Stimulated activated CD4-positive, alpha-beta T cell treated with anti-CD3 and anti-CD28 coated beads, TNF-alpha, amount 100 ng/mL, for 4 hours (primary cell): Measurements from ENCODE around the gene VWF.
"Not testable (repeated sequence)": the region's sequence is repeated elsewhere in the genome, so short reads cannot be mapped to it uniquely, and the experiment has no call there.

Experiments used
- DNase-seq, 3 experiments: peaks; one replicate each; pipeline ENCODE4 v3.0.0-alpha.2; 2020; ENCODE audit warnings: low read depth in 3 of 3

Gene VWF

GRCh38 chr12:6124411-6125309 lies at the start of gene VWF:
Gene VWF (minus strand): TSS chr12:6124670. CDS start chr12:6123196, 1,474 bp downstream.
- no peak for DNase-seq

DNA sequence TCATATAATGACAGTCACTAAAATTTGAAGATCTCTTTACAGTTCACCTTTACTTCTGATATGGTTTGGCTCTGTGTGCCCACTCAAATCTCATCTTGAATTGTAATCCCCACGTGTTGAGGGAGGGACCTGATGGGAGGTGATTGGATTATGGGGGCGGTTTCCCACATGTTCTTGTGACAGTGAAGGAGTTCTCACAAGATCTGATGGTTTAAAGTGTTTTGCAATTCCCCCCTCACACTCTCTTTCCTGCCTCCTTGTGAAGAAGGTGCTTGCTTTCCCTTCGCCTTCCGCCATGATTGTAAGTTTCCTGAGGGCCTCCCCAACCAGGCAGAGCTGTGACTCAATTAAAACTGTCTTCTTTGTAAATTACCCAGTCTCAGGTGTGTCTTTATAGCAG lies 48.4 kb upstream of the VWF start:
- no peak for DNase-seq

- DNase-seq: no peak
Measured at GRCh38 chr12:6172086-6172485, 47.6 kb upstream of the VWF start.

GRCh38 chr12:6171409-6172015 lies 47.0 kb upstream of the VWF start:
- DNase-seq: no peak

GRCh38 chr12:6167327-6168280 lies 43.1 kb upstream of the VWF start:
- peak; percentile 23 to 34 (median 32) for DNase-seq

- no peak for DNase-seq
Measured at GRCh38 chr12:6166808-6167207, 42.3 kb upstream of the VWF start.

- no peak for DNase-seq
Measured at GRCh38 chr12:6165395-6165794, 40.9 kb upstream of the VWF start.

GRCh38 chr12:6163416-6164060 lies 39.1 kb upstream of the VWF start:
- DNase-seq: no peak

DNA sequence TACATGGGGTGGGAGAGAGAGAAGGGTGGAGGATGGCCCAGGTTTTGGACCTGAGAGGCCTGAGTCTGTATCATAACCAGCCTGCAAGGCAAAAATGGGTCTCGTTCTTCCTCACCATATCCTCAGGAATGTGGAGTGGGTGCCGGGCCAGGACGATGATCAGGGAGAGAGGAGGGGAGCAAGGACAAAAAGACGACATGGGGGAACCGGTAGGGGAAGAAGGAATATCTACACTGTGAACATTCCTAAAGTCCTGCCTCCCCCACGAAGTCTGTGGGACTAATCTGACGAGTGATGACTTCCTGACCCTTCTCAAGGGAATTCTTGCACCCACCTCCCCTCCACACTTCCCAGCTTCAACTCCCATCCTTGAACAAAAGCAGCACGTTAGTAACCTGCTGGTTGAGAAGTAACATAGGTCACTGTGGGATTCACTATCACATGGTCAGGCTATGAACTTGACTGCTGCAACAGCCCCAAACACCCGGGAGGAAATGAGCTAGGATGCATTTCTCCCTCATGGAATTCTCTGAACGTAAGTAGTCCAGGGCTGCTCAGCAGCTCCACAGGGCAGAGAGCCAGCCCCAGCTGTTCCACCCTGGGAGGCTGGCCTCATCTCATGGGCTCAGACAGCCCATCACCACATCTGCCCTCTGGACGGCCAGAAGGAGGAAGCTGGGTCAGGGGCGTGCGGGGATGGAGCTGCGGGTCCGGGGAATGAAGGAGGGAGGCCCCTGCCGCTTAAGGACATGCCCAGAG lies 36.8 kb upstream of the VWF start:
- no peak for DNase-seq

GRCh38 chr12:6160049-6160649 lies 35.7 kb upstream of the VWF start:
- DNase-seq: not testable (repeated sequence)

GRCh38 chr12:6159166-6160011 lies 34.9 kb upstream of the VWF start:
- not testable (repeated sequence) for DNase-seq

DNA sequence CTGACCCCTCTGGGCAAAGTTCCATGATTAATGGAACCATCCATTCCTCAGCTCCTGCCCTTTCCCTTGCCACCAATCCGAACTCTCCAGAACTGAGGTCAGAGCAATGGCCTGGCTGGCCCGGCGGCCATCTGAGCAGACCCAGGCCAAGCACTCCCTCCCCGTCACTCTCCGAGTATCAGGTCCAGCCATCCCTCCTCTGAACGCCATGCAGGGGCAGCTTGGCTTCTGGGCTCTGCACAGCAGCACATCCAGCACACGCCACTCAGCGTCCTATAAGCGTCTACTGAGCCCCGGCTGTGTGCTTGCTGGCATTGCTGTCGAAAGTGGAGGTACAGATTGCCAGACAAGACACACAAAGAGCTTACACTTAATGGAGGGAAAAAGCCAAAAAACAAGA lies 34.3 kb upstream of the VWF start:
- no peak for DNase-seq

DNA sequence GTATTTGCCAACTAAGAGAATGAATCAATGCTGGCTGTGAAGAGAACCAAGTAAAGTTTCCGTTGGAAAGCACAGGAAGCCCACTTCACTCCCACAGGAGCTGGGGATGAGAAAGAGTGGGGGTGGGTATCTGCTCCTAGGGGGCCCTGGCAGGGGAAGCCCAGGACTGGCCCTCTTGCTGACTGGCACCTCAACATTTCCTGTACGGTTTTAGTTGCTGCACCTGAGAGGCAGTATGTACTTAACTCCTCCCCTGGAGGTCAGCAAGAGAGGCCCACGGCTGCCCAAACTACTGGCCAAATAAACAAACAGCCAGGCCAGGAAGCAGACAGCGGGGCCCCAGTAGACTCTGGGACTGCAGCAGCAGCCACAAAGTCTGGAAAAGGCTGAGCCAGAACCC lies 33.8 kb upstream of the VWF start:
- DNase-seq: no peak

- DNase-seq: no peak
Measured at GRCh38 chr12:6157482-6157881, 33.0 kb upstream of the VWF start.

DNA sequence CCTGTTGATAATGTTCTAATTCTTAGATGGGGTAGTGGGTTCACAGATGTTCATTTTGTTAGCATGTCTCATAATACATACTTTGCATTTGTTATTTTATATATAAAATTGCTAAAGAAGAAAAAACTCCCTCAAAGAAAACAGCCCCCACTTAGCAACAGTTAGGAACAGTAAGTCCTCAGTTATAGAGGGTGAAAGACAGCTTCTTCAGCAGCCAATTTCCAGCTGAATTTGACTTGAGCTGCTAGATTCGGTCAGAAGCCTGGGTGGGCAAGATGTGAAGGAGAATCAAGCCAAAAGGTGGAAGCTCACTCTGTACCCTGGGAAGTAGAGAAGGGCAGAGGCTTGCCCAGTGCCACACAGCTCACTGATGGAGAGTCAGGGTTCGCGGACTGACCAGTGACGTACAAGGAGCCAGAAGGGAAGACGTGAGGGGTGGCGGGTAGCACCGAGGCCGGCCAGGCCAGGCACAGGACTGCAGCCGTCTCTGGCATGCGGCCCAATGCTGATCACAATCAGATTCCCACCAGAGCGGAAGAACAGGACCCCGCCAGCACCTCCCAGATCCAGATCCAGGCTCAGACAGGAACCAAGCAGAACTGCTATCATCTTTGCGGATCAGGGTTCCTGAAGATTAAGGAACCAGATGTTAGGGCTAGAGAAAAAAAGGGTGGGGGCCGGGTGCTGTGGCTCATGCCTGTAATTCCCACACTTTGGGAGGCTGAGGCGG lies 30.4 kb upstream of the VWF start:
- DNase-seq: no peak

- DNase-seq: not testable (repeated sequence)
Measured at GRCh38 chr12:6148722-6149121, 24.3 kb upstream of the VWF start.

DNA sequence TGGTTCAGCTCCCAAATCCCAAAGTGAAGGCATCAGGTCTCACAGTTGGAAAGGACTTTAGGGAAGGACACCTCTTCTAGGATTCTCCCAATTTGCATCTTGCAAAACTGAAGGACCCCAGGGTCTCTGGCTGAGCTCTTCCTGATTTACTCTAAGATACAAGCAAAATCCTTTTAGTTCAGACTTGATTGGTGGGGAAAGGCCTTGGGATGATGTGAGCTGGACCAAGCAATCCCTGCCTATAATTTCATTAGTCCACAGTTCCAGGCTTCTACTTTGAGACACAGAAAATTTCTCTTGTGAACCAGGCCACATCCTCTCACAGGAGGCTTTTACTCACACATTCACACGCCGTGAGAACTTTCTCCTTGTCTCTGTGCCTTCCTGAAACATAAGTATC lies 23.6 kb upstream of the VWF start:
- no peak for DNase-seq

- no peak for DNase-seq
Measured at GRCh38 chr12:6146951-6147350, 22.5 kb upstream of the VWF start.

GRCh38 chr12:6146509-6146908 lies 22.0 kb upstream of the VWF start:
- no peak for DNase-seq
